Activated naive CD4-positive, alpha-beta T cell treated with anti-CD3 and anti-CD28 coated beads for 36 hours (primary cell): ENCODE measurements around the gene TRMT1. TPM values are rescaled to one million over a fixed set of nuclear protein-coding genes. Genes with fewer than 3 reads are reported as not detected.
A peak's percentile ranks its signal among the peaks of the same experiment; 100 is the strongest.

Experiments
- CTCF ChIA-PET: fragments of 350-600 bp; sonication (Branson Sonifier 250); formaldehyde crosslinking; loops from one replicate; lab custom pipeline; 2021; ENCODE audit warnings: antibody characterized with exemption; lab: Charles Lee
- DNase-seq: peaks from one replicate; pipeline ENCODE4 v3.0.0-alpha.2; 2020
- H3K27ac Mint-ChIP-seq: one replicate; pipeline ENCODE4 v1.8.0; 2021; ENCODE audit warnings: mild to moderate bottlenecking, mixed read lengths
- H3K27me3 Mint-ChIP-seq: one replicate; pipeline ENCODE4 v1.8.0; 2021; ENCODE audit warnings: low read depth, mixed read lengths
- H3K36me3 Mint-ChIP-seq: one replicate; pipeline ENCODE4 v1.8.0; 2021; ENCODE audit warnings: low read depth, mixed read lengths
- H3K4me1 Mint-ChIP-seq: one replicate; pipeline ENCODE4 v1.8.0; 2021; ENCODE audit warnings: low read depth, mixed read lengths
- H3K4me3 Mint-ChIP-seq: one replicate; pipeline ENCODE4 v1.8.0; 2021; ENCODE audit warnings: mild to moderate bottlenecking, moderate library complexity, mixed read lengths
- H3K9me3 Mint-ChIP-seq: one replicate; pipeline ENCODE4 v1.8.0; 2021; ENCODE audit warnings: mixed read lengths
- intact Hi-C: fragments of 100-400 bp; cut with micrococcal nuclease; formaldehyde crosslinking; loops from one replicate; pipeline ENCODE4 v1.15.1; 2023
- total RNA-seq, 2 experiments: library from RNA; stranded (reverse); gene quantifications; one replicate each; pipeline ENCODE4 v1.2.3, GENCODE V29; 2021

Gene TRMT1
- total RNA-seq, 2 experiments from 2014 or later = 55.8 to 59.6 TPM

DNA sequence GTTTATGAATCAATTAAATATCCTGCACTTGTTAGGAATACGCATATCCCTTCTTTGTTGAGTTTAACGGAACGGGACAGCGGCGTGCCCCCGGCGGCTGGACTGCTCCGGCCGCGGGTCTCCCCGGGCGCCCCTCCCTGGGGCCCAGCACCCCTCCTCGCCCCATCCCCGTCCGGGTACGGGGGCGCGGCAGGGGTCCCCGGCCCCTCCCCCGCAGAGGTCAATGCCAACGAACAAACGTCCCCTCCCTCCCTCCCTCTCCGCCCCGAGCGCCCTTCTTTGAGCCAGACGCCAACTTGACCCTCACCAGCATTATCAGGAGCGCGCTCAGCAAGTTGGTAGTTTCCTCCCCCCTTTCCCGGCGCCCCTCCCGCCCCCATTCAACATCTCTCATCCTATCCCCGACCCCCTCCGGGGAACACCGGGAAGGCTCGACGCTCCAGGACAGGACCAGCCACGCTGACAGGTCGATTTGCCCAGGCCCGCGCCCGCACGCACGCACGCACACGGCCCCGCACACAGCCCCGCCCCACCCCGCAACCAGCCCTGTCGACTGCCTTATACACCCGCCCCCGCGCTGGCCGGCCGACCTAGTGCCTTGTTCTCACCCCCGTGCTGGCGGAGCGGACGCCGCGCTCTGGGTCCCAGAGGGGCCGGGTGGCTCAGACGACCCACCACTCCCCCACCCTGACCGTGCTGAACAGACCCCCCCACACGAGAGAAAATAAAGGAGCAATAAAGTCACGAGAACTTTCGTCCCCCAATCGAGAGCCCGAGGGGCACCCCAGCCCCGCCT is 18.9 kb downstream of the TRMT1 start:
- peak overlapping the region; percentile 44 for H3K4me3 Mint-ChIP-seq
- peaks cover 47% of the 10 kb centered on the region for H3K4me1 Mint-ChIP-seq
- no peak overlapping the region for H3K27ac Mint-ChIP-seq

DNA sequence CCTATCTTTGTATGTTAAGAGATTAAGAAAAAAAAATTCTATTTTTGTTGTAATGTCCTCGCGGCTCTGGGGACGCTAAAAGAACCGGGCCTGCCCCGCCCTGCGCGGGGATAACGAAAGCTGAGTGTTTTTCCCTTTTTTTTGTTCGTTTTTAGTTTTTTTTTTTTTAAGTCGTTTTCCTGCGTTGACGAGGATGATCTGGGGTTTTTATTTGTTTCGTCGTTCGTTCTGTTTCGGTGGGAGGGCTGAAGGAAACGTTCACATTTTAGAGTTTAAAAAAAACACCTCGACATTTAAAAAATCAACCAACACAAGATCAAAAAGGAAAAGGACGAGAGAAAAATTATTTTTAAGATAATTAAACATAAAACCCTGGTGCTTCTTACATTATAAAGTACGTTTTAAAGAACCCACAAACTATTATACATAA is 19.5 kb downstream of the TRMT1 start:
- Mint-ChIP-seq H3K27ac (no peak overlapping the region), H3K27me3 (peaks cover 31% of the 10 kb centered on the region), H3K9me3 (no peaks in the 10 kb centered on the region), H3K4me3 (peak overlapping the region; percentile 10), H3K4me1 (peaks cover 44% of the 10 kb centered on the region), H3K36me3 (peaks cover 2% of the 10 kb centered on the region)
- intact Hi-C loops = loop anchor here (2.0 to 5.0 kb wide), 2 partner anchors 54 to 215 kb away; partner anchors contain the start of genes DNASE2, IER2 and STX10
- CTCF ChIA-PET = interaction anchor here (0.6 to 5.0 kb wide), 3 partner anchors 8 to 208 kb away, joined by 4 to 92 read pairs (median 25); no protein-coding TSS in a partner anchor
- DNase-seq = no peak

More for the DNA sequence above, 18.9 kb downstream of the TRMT1 start:
- Mint-ChIP-seq H3K36me3 (peaks cover 2% of the 10 kb centered on the region), H3K9me3 (no peaks in the 10 kb centered on the region), H3K27me3 (peaks cover 31% of the 10 kb centered on the region)
- intact Hi-C loops = loop anchor here (1.0 to 5.0 kb wide), 4 partner anchors 53 to 215 kb away; partner anchors contain the start of genes DNASE2, IER2 and STX10
- peak; percentile 38 for DNase-seq
- CTCF ChIA-PET = interaction anchor here (5.0 kb wide), 1 partner anchor 120 kb away, joined by 92 read pairs; no protein-coding TSS in a partner anchor

DNA sequence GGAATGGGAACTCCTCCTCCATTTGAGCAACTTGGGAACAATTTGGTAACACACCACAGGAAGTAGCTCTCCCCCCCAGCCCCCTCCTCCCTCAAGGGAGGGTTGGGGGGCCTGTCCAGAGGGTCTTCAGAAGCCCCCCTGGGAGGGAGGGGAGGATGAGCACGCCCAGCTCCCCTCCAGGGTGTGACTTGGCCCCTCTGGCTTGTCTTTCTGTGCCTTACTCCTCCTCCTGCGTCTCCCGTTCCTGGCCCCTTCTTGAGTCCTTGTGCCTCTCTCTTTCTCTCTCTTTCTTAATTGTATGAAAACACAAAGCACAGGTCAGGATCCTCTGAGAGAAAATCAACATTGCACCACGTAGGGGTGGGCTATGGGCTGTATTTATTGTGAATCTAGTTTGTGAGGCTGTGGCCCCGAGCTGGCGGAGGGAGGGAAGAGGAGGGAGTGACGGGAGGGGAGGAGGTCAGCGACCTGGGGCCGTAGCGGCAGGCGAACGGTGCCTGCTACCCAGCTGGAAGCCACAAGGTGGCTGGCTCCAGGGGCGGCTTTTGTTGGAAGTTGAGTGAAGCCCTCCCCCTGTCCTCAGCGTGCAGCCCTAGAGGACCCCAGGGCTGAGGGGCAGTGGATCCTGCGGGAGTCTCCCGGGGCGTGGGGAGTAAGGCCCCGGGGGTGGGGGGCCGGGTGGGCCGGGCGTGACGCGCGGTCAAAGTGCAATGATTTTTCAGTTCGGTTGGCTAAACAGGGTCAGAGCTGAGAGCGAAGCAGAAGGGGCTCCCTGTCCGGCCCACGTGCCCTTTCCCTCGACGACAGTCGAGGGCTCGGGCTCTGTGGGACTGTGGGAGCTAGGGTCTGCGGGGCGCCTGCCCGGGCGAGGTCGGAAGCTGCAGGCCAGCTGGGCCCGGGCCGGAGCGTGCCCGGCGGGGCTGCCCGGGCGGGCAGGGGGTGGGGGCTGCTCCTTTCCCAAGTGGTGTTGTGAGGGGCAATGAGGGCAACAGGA is 20.3 kb downstream of the TRMT1 start:
- intact Hi-C loops = loop anchor here (2.0 to 5.0 kb wide), 3 partner anchors 35 to 214 kb away; partner anchors contain the start of genes DNASE2, IER2 and STX10
- peak; percentile 28 for DNase-seq
- Mint-ChIP-seq H3K27me3 (peaks cover 31% of the 10 kb centered on the region), H3K9me3 (no peaks in the 10 kb centered on the region), H3K4me3 (no peak overlapping the region), H3K36me3 (peaks cover 2% of the 10 kb centered on the region), H3K27ac (no peak overlapping the region), H3K4me1 (peaks cover 37% of the 10 kb centered on the region)
- CTCF ChIA-PET = interaction anchor here (0.6 to 6.7 kb wide), 7 partner anchors 9 to 208 kb away, joined by 4 to 92 read pairs (median 25); no protein-coding TSS in a partner anchor

DNA sequence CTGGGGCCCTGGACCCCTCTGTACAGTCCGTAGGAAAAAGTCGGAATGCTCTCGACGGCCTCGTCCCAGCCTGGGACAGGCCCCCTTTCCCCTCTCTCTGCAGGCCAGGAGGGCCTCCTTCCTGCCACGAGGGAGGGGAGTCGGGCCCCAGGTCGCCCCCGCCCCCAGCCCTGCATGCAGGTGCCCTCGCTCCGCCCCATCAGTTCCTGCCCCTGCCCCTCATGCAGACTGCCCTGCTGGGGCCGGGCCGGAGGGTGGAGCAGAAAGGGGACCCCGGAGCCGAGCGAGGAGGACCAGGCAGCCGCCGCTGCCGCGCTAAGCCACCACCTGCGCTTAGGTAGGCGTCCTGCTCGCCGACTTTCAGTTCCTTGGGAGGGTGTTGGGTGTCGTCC is 21.2 kb downstream of the TRMT1 start:
- peak; percentile 12 for DNase-seq
- H3K4me1 Mint-ChIP-seq = peaks cover 35% of the 10 kb centered on the region
- H3K27me3 Mint-ChIP-seq = peaks cover 31% of the 10 kb centered on the region
- H3K36me3 Mint-ChIP-seq = peaks cover 2% of the 10 kb centered on the region
- H3K4me3 Mint-ChIP-seq = no peak overlapping the region
- H3K27ac Mint-ChIP-seq = no peak overlapping the region
- H3K9me3 Mint-ChIP-seq = no peaks in the 10 kb centered on the region
- CTCF ChIA-PET = interaction anchor here (0.6 to 6.7 kb wide), 9 partner anchors 10 to 135 kb away, joined by 3 to 92 read pairs (median 18); no protein-coding TSS in a partner anchor
- intact Hi-C loops = loop anchor here (2.0 to 5.0 kb wide), 2 partner anchors 35 to 213 kb away; partner anchors contain the start of gene DNASE2

DNA sequence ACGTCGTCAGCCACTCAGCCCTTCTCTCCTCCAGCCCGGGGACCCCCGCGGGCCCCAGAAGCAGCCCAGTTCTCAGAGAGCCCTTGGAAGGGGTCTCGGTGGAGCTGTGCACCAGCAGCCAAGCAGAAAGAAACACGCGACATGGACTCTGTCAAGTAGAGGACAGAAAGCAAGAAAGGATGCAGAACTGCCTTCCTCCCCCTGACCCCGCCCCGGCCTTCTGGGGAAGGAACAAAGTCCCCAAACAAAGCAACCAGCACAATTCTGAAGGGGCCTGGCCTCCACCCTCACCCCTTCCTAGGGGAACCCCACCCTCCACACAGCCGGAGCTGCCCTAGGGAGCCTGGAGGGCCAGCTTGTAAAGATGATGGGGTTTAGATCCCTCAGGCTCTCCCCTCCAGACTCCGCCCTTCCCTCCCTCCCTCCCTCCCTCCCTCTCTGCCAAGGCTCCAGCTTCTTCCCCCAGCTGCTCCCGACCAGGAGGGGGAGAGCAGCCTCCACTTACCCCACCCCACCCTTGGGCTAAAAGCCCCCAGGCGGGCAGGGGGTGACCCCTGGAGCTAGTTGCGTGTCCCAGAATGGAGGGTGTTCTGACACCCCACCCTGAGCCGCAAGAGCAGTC is 21.7 kb downstream of the TRMT1 start:
- no peaks in the 10 kb centered on the region for H3K36me3 Mint-ChIP-seq
- H3K9me3 Mint-ChIP-seq = no peaks in the 10 kb centered on the region
- no peak overlapping the region for H3K27ac Mint-ChIP-seq
- CTCF ChIA-PET = interaction anchor here (0.7 to 6.7 kb wide), 17 partner anchors 10 to 210 kb away, joined by 3 to 92 read pairs (median 7); partner anchors contain the start of gene DAND5
- intact Hi-C loops = loop anchor here (1.0 to 5.0 kb wide), 3 partner anchors 34 to 213 kb away; partner anchors contain the start of gene DNASE2
- peaks cover 31% of the 10 kb centered on the region for H3K27me3 Mint-ChIP-seq
- peaks cover 30% of the 10 kb centered on the region for H3K4me1 Mint-ChIP-seq
- H3K4me3 Mint-ChIP-seq = no peak overlapping the region
- DNase-seq = no peak

DNA sequence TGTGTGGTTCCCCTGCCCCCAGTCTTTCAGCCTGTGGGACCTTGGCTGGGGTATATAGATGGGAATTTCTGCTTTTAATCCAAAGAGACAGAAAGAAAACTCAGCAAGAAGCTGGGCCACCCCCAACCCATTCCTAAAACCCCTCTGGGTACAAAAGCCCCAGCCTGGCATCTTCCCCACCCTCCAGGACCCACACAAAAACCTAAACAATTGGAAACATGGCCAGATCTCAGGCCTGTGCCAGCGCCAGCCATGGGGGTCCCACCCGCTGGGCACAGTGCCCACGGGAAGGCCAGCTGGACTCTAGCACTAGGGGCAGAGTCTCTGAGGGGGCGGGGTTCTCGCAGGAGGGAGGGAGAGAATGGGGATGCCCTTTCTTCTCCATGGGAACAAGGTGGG is 22.4 kb downstream of the TRMT1 start:
- peaks cover 25% of the 10 kb centered on the region for H3K4me1 Mint-ChIP-seq
- no peaks in the 10 kb centered on the region for H3K9me3 Mint-ChIP-seq
- H3K27ac Mint-ChIP-seq = no peak overlapping the region
- H3K36me3 Mint-ChIP-seq = no peaks in the 10 kb centered on the region
- H3K27me3 Mint-ChIP-seq = peaks cover 31% of the 10 kb centered on the region
- H3K4me3 Mint-ChIP-seq = no peak overlapping the region
- intact Hi-C loops = loop anchor here (1.0 to 2.0 kb wide), 2 partner anchors 33 to 129 kb away; no protein-coding TSS in a partner anchor
- CTCF ChIA-PET = interaction anchor here (0.5 to 6.7 kb wide), 28 partner anchors 11 to 300 kb away, joined by 3 to 92 read pairs (median 4); partner anchors contain the start of gene DAND5
- no peak for DNase-seq

DNA sequence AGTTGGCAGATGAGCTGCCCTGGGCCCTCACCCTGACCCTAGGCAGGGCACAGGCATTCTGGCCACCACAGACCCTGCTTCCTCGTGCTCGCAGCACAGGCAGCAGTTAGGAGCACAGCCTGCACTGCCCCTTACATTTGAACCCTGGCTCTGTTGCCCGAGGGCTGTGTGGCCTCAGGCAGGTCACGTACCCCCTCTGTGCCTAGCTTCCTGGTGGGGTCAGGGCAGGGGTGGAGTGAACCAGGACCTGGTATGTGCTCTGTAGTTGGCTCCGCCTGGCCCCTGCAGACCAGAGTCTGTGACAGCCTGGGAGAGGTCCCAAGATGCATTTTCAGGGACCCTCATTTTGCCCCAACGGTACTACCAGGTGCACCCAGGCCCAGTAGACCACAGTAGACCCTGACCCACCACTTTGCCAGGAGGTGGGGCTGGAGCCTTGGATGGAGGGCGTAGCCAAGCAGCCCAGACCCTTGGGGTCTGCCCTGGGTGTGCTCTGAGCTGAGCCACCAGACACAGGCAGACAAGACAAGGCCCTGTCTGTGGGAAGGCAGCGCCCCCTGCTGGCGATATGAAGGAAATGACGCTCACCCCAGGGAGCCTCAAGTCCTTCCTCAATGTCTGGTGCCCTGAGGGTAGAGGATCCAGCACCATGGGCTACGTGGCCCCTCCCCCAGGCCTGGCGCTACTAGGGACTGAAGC is 23.0 kb downstream of the TRMT1 start:
- Mint-ChIP-seq H3K4me1 (peaks cover 21% of the 10 kb centered on the region), H3K9me3 (no peaks in the 10 kb centered on the region), H3K27me3 (peaks cover 29% of the 10 kb centered on the region), H3K27ac (no peak overlapping the region), H3K4me3 (no peak overlapping the region), H3K36me3 (no peaks in the 10 kb centered on the region)
- intact Hi-C loops = loop anchor here (1.0 to 2.0 kb wide), 4 partner anchors 33 to 128 kb away; no protein-coding TSS in a partner anchor
- CTCF ChIA-PET = interaction anchor here (0.5 to 6.7 kb wide), 28 partner anchors 11 to 299 kb away, joined by 3 to 92 read pairs (median 4); partner anchors contain the start of gene DAND5
- DNase-seq = peak; percentile 90

DNA sequence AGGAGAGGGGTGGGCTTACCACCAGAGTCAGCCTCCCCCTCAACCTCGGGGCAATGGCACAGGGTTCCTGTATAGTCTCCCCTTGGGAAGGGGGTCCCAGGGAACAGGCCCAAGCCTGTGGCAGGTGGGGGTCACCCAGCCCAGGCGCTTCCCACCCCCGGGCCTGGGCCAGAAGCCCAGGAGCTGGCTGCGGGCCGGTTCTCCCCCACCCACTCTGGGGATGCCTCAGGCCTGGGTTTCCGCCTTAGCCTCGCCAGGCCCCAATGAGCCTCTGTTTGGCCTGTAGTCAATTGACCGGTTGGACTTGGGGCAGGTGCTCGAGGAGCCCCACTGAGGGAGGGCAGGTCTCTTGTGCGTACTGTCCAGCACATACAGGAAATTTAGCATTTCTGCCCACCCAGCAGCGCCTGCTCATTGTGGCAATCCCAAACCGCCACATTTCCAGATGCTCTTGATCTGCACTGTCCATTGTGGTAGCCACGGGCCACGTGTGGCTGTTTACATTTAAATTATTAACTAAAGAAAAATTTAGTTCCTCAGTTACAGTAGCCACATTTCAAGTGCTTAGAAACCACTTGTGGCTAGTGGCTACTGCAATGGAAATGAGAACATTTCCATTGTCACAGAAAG is 23.8 kb downstream of the TRMT1 start:
- H3K4me3 Mint-ChIP-seq = no peak overlapping the region
- CTCF ChIA-PET = interaction anchor here (1.5 to 6.7 kb wide), 9 partner anchors 12 to 121 kb away, joined by 4 to 92 read pairs (median 12); no protein-coding TSS in a partner anchor
- intact Hi-C loops = loop anchor here (1.0 kb wide), 2 partner anchors 59 to 114 kb away; no protein-coding TSS in a partner anchor
- DNase-seq = no peak
- H3K4me1 Mint-ChIP-seq = peaks cover 15% of the 10 kb centered on the region
- H3K27me3 Mint-ChIP-seq = peaks cover 21% of the 10 kb centered on the region
- H3K36me3 Mint-ChIP-seq = peaks cover 1% of the 10 kb centered on the region
- no peaks in the 10 kb centered on the region for H3K9me3 Mint-ChIP-seq
- no peak overlapping the region for H3K27ac Mint-ChIP-seq

DNA sequence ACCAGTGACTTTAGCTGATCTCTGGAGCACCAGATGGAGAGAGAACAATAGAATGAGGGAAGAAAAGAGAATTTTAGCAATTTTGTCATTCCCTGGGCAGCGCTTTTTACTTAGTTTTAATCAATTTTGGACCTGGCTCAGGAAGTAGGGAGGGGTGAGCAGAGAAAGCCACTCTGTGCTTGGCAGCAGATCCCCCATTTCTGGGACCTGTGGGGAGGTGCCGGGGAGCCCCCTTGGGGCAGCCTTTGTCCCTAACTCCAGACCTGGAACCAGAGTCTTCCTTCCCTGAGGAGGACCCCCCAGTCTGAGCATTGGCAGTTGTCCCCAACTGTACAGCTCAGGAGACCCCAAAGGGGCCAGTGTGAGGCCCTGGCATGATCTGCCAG is 24.4 kb downstream of the TRMT1 start:
- Mint-ChIP-seq H3K4me3 (no peak overlapping the region), H3K36me3 (peaks cover 1% of the 10 kb centered on the region), H3K27ac (no peak overlapping the region), H3K4me1 (peaks cover 12% of the 10 kb centered on the region), H3K9me3 (no peaks in the 10 kb centered on the region), H3K27me3 (peaks cover 19% of the 10 kb centered on the region)
- intact Hi-C loops = no loop called here
- CTCF ChIA-PET = interaction anchor here (0.8 to 6.7 kb wide), 3 partner anchors 31 to 114 kb away, joined by 3 to 50 read pairs (median 6); no protein-coding TSS in a partner anchor
- no peak for DNase-seq
